NCI-H2081 (cell line): ENCODE measurements around the gene CTXN3.

Experiments
- DNase-seq, 2 experiments: peaks; one replicate each; lab custom pipeline; 2025; lab: John Stamatoyannopoulos, UW

Gene CTXN3

DNA sequence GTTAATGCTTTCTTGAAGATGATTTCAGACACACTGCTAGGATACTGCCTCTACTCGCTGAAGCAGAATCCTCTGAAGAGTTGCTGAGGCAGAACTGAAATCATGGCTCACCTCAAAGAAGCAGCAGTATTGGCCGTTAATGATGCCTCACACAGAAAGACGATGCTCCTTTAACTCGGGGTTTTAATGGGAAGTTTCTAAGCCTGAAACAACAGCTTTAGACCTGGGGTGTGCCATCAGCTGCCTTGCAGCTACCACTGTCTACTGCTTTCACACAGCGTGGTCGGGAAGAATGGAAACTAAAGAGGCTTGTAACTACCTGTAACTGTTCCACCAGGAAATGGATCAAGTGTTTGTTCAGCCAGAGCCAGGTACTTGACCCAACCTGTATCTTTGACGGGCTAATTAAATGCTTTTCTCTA lies at the start of gene CTXN3:
TSS of gene CTXN3 (plus strand) at position 65 of the 422 bp plus-strand sequence. CDS start 8,440 bp downstream, outside the sequence.
- peak in 1 of 2 experiments; percentile 63 for DNase-seq

DNA sequence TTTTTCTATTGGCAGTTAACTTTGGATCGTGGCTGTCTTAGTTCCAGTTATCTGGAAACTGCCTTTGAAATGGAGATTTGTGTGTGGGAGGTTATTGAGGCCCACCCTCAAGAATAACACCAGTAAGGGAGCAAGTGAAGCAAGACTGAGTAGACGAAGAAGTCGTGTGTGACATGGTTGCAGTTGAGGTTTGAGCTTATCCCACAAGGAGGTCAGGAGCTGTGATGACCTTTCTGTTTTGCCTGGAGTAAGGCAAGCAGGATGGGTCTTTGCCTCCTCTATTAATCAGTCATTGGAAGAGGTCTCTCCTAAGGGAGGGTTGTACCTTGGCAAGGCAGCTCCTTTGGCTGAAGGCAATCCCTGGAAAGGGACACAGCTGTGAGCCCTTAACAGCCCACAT lies 49.6 kb upstream of the CTXN3 start:
- no peak for DNase-seq

DNA sequence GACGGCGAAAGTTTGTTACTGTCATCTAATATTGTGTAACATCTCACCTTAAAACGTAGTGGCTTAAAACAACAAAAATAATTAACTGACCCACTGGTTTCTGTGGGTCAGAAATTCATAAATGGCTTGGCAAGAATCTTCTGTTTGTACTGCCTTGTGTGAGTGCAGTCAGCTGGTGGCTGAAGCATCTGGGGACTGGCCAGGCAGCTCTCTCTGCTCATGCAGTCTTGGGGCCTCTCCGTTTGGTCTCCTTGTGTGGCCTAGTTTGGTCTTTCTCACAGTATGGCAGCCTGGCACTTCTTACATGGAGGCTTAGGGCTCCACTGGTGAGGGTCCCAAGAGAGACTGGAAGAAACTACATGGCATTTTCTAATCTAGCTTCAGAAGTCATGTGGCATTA lies 49.0 kb upstream of the CTXN3 start:
- no peak for DNase-seq

DNA sequence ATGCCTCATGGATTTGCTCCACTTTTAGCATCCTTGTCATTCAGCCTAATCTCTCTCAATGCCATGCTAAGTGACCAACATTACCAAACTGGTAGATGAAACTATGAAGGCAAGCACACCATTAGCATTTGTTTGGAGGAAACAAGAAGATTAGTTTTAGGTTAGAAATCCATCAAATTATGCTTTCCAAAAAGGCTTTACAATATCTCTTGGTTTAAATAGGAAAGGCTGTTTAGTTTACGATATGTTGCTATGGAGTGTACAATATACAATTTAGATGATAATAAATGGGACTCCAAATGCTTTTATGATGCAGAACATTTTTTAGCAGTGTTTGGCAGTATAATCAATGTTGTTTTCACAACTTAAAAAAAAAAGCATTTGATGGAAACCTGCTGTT lies 47.8 kb upstream of the CTXN3 start:
- no peak for DNase-seq

DNA sequence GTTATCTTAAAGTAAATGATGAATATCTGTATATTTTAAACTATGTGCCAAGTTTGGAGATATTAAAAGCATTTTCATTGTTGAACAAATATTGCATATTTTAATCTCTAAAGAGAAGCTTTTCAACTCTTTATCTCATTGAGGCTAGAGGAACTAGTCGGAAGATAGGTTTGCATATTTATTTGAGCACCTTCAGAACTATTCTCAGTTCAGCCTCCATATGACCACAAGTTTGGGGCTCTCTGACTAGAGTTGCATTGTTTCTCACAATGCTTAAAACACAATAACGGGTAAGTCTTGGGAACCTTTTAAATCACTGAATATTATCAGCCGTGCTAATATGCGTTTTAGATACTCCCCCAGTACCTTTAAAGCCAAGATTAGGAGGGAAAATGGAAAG lies 47.3 kb upstream of the CTXN3 start:
- DNase-seq = no peak

DNA sequence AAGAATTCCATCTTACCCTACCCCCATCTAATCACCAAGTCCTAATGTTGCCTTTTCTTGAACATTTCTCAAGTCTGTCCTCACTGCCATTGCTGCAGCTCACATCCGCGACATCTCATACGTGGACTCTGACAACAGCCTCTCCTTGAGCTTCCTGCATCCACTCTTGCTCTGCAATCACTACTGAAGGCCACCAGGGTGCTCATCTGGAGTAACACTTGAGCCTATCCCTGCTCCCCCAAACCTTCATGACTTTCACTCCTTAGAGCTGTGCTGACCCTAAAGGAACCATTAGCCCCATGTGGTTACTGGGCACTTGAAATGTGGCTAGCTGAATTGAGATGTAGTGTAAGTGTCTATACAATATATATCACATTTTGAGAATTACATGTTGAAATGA lies 46.4 kb upstream of the CTXN3 start:
- DNase-seq = no peak

DNA sequence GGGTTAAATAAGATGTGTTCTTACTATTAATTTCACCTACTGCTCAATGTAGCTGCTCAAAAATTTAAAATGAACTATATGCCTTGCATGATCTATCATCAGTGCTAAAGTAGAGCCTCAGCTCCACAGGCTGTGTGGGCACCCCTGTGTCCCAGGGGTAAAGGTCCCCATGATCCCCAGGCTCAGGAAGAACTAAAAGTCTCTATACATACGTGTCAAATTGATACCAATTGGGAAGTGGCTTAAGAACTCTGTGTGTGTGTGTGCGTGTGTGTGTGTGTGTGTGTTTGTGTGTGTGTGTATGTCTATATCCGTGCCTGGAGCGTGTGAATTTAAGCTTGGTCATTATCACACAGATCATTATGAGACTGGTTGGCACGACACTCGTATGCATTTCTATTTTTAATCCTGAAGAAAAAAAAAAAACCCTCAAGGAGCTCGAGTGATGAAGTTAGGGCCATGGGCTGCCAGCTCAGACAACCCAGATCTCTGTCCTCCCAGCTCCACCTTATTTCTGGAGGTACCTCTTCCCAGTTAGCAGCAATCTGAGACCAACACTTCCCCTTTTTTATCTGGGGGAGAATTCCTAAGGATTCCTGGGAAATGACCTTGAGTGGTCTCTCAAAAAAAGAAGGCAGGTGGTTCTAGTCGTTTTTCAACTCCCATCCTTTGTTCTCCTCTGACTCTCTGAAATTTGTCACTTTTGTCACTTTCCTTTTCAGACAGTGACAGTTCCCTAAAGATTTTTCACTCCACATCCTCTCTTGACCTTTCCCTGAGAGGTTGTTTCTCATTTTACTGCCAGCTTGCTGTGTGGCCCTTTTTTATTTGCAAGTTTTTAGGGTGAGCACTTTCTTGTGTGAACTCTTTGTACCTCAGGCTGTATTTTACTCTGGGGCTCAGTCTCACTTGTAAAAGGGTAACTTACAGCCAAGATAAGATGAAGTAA lies 45.7 kb upstream of the CTXN3 start:
- DNase-seq = no peak

DNA sequence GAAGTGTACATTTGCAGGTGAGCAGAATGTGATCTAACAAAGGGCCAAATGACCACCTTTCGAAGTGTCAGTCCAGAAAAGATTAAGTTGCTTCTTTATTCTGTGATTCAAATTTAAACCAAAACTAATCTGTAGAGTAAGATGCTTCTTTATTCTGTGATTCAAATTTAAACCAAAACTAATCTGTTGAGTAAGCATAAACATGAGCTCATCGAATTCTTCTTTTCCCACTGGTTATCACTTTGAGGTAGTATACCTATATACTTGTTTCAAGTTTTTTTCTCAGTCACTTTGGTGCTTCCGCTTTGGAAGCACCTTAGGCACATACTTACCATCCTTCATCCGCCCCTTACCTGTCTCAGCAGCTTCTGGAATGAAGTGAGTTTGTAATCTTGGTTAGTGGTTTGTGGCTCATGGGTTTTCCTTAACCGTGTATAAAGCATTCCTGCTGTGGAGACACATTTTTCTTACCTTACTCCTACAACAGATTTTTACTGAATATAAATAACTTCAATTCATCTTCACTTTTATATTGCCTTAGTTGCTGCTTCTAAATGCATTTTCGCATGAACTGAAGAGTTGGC lies 40.7 kb upstream of the CTXN3 start:
- no peak for DNase-seq

DNA sequence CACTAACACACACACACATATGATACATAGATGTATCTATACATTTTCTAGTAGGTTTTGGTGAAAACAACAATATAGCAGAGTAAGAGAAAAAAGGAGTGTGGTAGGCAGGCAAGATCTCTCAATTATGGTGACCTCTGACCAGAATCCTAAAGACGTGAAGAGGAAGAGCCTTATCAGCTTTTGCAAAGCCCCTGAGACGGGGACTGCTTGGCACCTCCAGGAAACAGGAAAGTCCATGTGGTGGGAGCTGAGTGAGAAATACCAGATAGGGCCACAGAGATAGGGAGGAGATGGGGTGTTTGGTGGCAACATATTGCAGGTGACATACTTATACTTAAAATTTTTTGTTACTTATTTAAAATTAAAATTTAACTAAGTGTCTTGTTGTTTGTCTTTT lies 39.9 kb upstream of the CTXN3 start:
- no peak for DNase-seq

DNA sequence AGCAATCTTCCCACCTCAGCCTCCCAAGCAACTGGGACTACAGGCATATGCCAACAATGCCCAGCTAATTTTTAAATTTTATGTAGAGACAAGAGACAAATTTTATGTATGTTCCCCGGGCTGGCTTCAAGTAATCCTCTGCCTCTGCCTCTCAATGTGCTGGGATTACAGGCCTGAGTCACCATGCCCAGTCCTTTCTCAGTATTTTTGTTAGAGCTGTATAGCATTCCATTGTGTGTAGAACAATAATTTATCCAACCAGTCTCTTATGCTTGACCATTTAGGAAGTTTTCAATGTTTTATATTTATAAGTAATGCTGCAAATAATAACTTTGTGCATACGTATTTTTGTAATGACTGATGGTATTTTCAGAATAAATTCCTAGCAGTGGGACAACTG lies 38.9 kb upstream of the CTXN3 start:
- DNase-seq = no peak

DNA sequence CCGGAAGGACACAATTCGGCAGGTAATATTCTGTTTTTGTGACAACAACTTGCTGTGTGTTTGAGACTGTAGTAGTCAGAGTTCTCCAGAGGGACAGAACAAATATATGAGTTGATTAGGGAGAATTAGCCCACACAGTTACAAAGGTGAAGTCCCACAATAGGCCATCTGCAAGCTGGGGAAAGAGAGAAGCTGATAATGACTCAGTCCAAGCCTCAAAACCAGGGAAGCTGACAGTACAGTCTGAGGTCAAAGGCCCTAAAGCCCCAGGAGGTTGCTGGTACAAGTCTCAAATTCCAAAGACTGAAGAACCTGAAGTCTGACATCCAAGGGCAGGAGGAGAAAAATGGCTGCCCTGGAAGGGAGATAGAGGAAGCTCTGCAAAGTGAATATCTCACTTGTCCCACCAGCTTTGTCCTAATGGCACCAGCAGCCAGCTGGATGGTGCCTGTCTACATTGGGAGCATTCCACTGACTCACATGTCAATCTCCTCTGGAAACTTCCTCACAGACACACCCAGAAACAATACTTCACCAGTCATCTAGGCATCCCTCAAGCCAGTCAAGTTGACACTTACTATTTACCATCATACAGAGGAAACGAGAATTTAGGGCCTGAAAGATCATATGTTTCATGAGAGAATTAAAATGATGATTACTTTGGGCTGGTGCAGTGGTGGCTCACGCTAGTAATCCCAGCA lies 36.3 kb upstream of the CTXN3 start:
- DNase-seq = no peak

DNA sequence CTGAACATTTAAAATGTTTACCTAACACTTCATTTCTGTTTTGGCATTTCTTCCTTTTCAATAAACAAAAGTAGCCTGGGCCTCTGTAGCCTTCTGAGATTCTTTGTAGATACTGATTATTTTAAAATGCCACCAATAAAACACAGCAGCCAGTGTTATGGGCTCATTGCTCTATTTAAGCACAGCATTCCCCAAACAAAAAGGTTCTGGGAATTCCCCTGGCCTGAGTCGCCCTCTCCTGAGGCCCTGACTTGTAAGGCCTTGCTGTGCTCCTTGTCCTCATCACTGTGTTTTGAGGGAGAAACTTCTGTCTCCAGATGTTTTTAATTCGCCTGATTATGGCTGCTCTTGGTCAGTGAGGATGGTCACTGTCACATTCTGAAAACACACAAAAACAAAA lies 33.0 kb upstream of the CTXN3 start:
- no peak for DNase-seq

DNA sequence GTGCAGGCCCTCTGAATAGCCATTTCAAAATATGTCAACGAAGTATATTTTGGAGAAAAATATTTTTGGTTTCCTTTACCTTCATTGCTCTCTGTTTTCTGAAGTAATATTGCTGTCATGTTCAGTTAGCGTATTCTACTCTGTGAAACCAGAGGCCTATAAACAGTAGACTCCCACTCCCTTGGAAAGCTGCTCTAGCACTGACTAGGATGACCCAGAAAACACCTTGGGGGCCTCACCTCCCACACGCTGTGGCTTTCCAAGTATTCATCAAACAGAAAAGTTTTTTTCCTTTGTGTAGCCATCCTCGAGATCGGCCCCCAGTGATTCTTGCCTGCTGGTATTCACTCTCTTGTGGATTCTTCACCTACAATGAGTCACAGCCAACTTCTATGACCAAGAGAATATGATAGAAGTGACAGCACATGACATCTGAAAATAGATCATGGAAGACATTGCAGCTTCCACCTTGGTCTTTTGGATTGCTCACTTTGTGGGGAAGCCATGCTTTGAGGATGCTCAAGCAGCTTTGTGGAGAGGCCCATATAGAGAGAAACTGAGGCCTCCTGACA lies 28.9 kb upstream of the CTXN3 start:
- no peak for DNase-seq

DNA sequence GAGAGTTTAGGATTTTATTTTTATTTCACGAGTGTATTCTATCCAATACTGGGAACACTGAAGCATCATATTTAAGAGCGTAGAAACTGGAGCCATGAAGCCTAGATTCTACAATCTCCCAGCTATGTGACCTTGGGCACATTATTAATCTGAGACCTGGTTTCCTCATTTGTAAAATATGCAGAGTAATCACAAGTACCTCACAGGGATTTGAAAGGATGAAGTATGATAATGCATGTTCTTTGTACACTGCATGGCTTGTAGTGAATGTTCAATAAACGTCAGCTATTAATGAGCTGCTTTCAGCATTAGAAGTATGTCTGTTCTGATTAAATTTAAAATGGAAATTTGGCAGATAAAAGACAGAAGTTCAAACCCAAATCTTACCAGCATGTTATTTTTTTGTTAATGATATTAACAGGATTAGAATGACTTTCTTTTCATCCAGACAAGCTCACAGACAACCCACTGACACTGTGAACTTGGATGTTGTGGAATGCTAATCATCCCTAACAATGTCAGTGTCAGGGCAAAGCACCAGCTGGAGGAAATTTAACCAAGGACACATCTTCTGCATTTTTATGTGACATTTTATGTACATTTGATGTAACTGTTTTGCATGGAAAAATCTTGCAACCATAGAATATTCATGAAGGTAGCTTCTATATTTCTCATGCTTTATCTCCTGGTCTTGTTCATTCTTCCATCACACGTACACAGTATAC lies 27.1 kb upstream of the CTXN3 start:
- no peak for DNase-seq

DNA sequence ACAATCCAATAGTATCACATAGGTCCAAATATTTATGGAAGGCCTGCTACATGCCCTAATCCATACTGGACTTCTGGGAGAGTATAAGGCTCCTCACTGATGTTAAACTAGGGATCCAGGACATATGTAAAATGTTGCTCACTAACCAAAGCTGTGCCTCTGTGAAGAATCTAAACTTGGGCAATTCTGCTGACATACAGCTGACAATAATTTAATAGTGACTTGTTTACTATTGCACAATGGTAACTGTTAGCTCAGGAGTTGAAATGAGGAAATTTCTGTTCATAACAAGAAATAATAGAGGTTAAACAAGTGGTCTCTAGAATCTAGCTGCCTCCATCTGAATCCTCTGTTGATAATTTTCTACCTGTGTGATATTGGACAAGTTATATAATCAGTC lies 14.9 kb upstream of the CTXN3 start:
- no peak for DNase-seq

DNA sequence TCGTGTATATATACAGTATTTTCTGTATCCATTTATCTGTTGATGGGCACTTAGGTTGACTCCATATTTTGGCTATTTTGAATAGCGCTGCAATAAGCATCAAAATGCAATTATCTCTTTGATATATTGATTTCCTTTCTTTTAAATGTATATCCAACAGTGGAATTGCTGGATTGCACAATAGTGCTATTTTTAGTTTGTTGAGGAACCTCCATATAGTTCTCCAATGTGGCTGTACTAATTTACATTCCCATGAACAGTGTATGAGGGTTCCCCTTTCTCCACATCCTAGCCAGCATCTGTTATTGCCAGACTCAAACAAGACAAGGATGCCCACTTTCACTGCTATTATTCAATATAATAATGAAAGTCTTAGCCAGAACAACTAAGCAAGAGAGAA lies 9.1 kb upstream of the CTXN3 start:
- DNase-seq = no peak

DNA sequence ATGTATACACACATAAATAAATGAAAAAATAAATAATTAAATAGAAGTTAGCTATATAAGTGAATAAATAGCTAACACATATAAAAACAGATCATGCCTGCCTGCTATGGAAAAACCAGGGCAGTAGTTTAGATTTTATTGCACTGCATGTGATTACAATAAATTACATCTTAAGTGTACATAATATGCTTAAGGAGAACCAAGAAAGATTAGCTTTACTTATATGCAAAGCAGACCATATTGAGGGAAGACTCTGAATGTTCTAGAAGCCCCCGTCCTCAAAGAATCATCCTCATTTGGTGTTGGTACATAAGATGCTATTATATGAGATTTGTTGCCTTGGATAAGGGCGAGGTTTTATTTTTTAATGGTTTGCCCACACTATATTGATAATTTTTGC lies 5.9 kb upstream of the CTXN3 start:
- DNase-seq = no peak

DNA sequence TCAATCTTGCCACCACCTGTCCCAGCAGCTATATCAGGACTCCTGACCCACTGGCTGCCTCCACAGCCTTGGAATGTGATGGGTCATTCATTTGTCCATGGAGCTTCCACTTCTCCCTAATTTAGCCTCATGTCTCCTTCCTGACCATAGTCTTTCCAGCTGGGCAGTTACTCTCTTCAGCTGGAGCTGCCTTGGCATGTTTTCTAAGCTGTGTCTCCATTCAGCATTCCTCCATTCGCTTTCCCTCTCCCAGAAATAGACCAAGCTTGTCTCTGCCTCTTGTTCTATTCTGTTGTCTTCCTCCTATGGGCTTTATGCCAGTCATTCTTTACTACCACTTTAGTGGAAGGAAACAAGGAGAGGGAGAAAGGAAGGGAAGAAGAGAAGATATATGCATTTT lies 5.3 kb upstream of the CTXN3 start:
- DNase-seq = no peak

DNA sequence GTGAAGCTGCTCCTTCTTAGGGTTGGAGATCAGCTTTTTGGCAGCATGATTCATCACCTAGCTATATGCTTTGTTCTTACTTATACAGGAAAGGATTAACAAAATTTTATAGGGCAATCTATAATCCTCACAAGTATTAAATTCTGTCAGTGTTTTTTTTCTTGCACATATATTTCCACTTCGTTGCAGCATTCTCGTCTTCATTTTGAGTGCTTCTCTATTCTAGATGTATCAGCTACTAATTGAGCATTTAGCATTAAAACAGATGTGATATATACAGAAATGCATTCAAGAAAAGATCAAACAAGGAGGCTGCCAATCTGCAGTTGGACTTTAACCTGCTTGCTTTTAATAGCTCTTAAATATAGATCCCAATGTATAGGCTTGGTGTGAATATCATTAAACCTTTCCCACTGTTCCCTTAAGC lies 3.6 kb upstream of the CTXN3 start:
- no peak for DNase-seq

DNA sequence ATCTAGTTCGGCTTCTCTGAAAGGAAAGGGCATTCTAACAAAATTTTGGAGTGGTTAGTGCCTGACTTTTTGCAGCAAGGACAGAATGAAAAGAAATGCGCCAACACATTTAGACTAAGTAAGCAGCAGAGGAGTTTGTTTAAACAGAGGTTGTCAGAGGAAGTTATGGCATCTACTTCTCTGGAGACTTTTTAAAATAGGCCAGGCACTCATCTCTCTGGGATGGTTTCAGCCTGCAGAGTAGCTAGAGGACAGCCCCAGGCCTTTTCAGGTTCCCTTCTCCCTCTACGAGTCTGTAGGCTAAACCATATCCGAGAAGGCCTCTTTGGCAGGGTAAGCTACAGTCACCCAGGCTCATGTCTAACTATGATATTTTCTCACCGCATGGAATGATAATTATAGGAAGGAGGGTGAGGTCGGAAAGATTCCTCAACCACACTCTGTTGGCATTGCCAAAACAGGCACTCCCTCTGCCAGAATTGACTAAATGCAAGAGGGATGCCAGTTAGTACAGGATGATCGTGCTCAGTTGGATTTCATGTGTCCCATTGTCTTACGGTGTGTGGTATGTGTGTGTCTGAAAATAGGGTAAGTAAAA lies 1.4 kb upstream of the CTXN3 start:
- no peak for DNase-seq

DNA sequence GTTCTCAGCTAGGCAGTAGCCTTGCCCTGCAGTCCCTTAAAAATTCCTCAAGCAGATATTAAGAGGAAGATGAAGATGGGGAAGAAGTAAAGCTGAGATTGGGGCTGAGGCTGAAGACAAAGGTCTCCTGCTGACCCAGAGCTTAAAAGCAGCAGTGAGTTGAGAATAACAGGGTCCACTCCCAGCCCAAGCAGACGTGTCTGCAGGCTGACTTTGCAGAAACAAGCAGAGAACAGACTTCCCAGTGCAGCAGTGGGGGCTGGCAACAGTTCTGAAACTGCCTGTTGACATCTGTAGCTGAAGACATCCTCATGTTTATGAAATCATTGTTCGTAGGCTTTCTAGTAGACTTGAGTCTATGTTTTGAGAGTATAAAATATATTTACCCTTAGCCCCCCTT lies 1.1 kb downstream of the CTXN3 start:
- DNase-seq = no peak

DNA sequence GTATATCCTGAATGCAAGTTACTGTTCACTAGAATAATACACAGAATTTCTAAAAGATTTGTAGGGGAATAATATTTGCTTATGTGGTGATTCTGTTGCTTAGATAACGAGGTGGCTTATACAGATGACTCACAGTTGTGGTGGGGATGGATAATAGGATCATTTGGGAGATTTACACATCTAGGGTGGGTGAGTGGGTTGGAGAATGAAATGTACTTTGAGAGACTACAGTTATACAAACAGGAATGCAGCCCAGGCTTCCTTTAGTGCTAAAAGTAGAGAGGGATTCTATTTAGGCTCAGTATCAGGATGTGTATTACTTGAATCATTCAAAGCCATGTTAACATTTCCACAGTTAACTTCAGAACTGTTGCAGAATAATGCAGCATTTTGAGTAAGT lies 1.8 kb downstream of the CTXN3 start:
- no peak for DNase-seq
